ENCODE measurements around the gene SGTB. TPM values are rescaled to one million over a fixed set of nuclear protein-coding genes. Genes with fewer than 3 reads are reported as not detected.

SGTB gene
- total and polyA plus RNA-seq, 2 experiments from 2014 or later, result 8.0 to 12.5 TPM

DNA sequence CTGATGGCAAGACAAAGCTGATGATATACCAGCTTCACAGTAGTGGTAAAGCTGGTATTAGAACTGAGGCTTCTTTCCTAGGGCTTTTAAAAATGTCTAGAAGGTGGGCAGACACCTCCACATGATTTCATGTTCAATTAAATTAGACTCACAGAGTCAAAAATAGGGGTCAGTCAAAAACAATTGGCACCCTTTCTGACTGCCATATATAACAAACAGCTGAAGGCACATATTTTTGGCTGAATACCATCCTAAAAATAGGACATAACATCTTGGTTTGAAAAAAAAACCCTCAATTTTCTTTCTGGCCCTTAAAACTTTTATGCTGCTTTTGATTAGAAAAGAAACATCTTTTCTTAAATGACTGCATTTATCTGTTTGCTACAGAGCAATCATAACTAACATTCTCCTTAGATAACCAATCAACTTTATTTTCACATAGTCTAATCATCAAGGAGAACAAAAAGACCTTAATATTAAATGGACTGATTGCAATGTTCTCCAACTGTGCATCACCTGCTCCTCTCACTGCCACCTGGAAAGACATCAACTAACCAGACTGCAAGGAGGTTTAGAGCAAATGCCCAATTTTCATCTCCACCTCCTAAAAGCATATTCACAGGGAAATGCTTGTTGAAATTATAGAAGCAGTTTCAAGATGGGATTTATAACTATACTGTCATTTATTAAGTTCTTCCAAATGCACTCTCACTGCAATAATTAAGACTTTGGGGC lies 3.2 kb downstream of the SGTB start (continued):
- no peak for TF ChIP-seq JUNB (IDR thresholded peaks at IDR 0.05; ENCODE audit: unreplicated experiment)
- TF ChIP-seq, protein P1, sequence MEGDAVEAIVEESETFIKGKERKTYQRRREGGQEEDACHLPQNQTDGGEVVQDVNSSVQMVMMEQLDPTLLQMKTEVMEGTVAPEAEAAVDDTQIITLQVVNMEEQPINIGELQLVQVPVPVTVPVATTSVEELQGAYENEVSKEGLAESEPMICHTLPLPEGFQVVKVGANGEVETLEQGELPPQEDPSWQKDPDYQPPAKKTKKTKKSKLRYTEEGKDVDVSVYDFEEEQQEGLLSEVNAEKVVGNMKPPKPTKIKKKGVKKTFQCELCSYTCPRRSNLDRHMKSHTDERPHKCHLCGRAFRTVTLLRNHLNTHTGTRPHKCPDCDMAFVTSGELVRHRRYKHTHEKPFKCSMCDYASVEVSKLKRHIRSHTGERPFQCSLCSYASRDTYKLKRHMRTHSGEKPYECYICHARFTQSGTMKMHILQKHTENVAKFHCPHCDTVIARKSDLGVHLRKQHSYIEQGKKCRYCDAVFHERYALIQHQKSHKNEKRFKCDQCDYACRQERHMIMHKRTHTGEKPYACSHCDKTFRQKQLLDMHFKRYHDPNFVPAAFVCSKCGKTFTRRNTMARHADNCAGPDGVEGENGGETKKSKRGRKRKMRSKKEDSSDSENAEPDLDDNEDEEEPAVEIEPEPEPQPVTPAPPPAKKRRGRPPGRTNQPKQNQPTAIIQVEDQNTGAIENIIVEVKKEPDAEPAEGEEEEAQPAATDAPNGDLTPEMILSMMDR (conservative IDR thresholded peaks at IDR 0.05; ENCODE audit: low read depth in 2 of 2), result no peak

DNA sequence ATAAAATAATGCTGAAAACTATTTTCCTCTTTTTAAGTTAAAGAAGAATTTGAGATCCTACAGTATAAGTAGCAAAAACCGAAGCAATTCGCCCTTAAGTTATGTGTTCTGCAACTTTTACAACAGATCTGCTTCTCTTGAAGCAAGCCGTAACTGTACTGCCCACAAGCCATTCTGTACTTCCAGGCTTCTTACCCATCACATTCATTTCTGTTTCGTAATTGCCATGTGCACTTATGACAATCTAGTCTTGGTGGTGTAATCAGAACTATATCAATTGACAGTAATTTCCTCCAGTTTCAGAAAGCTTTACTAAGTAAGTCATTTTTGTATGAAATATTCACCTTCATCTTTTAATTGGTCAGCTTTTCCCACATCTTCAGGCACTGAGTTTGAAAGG lies 13.8 kb downstream of the SGTB start:
- H3K9me3 Mint-ChIP-seq, result no peaks in the 10 kb centered on the region
- H3K27me3 Mint-ChIP-seq (ENCODE audit: insufficient read depth, low read depth, poor library complexity), result no peaks in the 10 kb centered on the region
- Histone ChIP-seq H3K79me2 (replicated peaks; ENCODE audit: insufficient read depth) (no peaks in the 10 kb centered on the region), H3K36me3 (ENCODE audit: insufficient read depth) (peaks cover 4% of the 10 kb centered on the region; the same call in 1 of the 2 replicates), H3K4me3 (no peak overlapping the region), H3K27ac (ENCODE audit: low read depth) (no peak overlapping the region), H3K27me3 (ENCODE audit: insufficient read depth) (no peaks in the 10 kb centered on the region), H3K9me2 (ENCODE audit: insufficient read depth) (no peaks in the 10 kb centered on the region), H3K4me1 (ENCODE audit: insufficient read depth) (no peaks in the 10 kb centered on the region), H3K4me2 (no peak overlapping the region), H4K20me1 (replicated peaks; ENCODE audit: insufficient read depth) (no peaks in the 10 kb centered on the region), H2AFZ (no peak overlapping the region), H3F3A (replicated peaks; ENCODE audit: low read depth) (no peaks in the 10 kb centered on the region)
- H3K36me3 Mint-ChIP-seq (ENCODE audit: low read depth), result peaks cover 7% of the 10 kb centered on the region; the same call in 1 of the 3 replicates
- H3K4me1 Mint-ChIP-seq, result no peaks in the 10 kb centered on the region
- no peak overlapping the region for H3K4me3 Mint-ChIP-seq
- no peak overlapping the region for H3K27ac Mint-ChIP-seq
- DNase-seq (ENCODE audit: low spot score) (no peak), ATAC-seq (no peak)
- TF ChIP-seq, protein P2, sequence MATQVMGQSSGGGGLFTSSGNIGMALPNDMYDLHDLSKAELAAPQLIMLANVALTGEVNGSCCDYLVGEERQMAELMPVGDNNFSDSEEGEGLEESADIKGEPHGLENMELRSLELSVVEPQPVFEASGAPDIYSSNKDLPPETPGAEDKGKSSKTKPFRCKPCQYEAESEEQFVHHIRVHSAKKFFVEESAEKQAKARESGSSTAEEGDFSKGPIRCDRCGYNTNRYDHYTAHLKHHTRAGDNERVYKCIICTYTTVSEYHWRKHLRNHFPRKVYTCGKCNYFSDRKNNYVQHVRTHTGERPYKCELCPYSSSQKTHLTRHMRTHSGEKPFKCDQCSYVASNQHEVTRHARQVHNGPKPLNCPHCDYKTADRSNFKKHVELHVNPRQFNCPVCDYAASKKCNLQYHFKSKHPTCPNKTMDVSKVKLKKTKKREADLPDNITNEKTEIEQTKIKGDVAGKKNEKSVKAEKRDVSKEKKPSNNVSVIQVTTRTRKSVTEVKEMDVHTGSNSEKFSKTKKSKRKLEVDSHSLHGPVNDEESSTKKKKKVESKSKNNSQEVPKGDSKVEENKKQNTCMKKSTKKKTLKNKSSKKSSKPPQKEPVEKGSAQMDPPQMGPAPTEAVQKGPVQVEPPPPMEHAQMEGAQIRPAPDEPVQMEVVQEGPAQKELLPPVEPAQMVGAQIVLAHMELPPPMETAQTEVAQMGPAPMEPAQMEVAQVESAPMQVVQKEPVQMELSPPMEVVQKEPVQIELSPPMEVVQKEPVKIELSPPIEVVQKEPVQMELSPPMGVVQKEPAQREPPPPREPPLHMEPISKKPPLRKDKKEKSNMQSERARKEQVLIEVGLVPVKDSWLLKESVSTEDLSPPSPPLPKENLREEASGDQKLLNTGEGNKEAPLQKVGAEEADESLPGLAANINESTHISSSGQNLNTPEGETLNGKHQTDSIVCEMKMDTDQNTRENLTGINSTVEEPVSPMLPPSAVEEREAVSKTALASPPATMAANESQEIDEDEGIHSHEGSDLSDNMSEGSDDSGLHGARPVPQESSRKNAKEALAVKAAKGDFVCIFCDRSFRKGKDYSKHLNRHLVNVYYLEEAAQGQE (IDR thresholded peaks at IDR 0.05; ENCODE audit: unreplicated experiment), result no peak
- TF ChIP-seq ZNF114 (CRISPR knock-in tag; IDR thresholded peaks at IDR 0.05) (no peak), ZNF331 (CRISPR knock-in tag; IDR thresholded peaks at IDR 0.05; ENCODE audit: low read depth) (no peak), POLR2AphosphoS5 (IDR thresholded peaks at IDR 0.05; ENCODE audit: low read depth) (no peak), EZH2phosphoT487 (IDR thresholded peaks at IDR 0.05; ENCODE audit: unreplicated experiment) (no peak), CREB1 (CRISPR knock-in tag; IDR thresholded peaks at IDR 0.05; ENCODE audit: low read depth) (no peak), STAT1 (IDR thresholded peaks at IDR 0.05; ENCODE audit: unreplicated experiment) (no peak), EZH2 (IDR thresholded peaks at IDR 0.05; ENCODE audit: low read depth, unreplicated experiment) (no peak), ZNF462 (CRISPR knock-in tag; IDR thresholded peaks at IDR 0.05) (no peak)
- TF ChIP-seq, protein P1 (conservative IDR thresholded peaks at IDR 0.05; ENCODE audit: low read depth in 2 of 2), result no peak

All from GM23338 (cell line).